SK-N-SH treated with all-trans-retinoic acid at 6 μM for 48 hours (cell line): ENCODE data around the gene CAPN12.

Experiments
- ARNTL ChIP-seq: fragments of 450-650 bp; formaldehyde crosslinking; IDR thresholded peaks from 2 replicates; pipeline ENCODE4 v1.5.0; 2020; ENCODE audit warnings: low read depth, mild to moderate bottlenecking, moderate library complexity, borderline replicate concordance
- CREB5 ChIP-seq: fragments of 250-450 bp; sonication (Bioruptor Pico); IDR thresholded peaks from 2 replicates; pipeline ENCODE4 v1.5.1; 2020; ENCODE audit warnings: low read depth, mild to moderate bottlenecking, moderate library complexity
- CSDC2 ChIP-seq: fragments of 250-450 bp; sonication (Bioruptor Pico); IDR thresholded peaks from 2 replicates; pipeline ENCODE4 v1.5.0; 2020; ENCODE audit warnings: mild to moderate bottlenecking, moderate library complexity
- GLIS3 ChIP-seq: fragments of 250-450 bp; sonication (Bioruptor Pico); IDR thresholded peaks from 2 replicates; pipeline ENCODE4 v1.5.0; 2020; ENCODE audit warnings: mild to moderate bottlenecking, moderate library complexity
- ISL1 ChIP-seq: fragments of 250-450 bp; sonication (Bioruptor Pico); IDR thresholded peaks from 2 replicates; pipeline ENCODE4 v2.1.2; 2022; ENCODE audit warnings: mild to moderate bottlenecking, moderate library complexity
- OSR1 ChIP-seq: fragments of 250-450 bp; sonication (Bioruptor Pico); IDR thresholded peaks from 2 replicates; pipeline ENCODE4 v1.8.0; 2022; ENCODE audit warnings: moderate library complexity, mild to moderate bottlenecking, inconsistent platforms
- RARB ChIP-seq: fragments of 250-450 bp; sonication (Bioruptor Pico); IDR thresholded peaks from 2 replicates; pipeline ENCODE4 v1.8.0; 2021; ENCODE audit warnings: mild to moderate bottlenecking, moderate library complexity
- TCF4 ChIP-seq: fragments of 250-450 bp; sonication (Bioruptor Pico); IDR thresholded peaks from 2 replicates; pipeline ENCODE4 v1.8.0; 2021; ENCODE audit warnings: mild to moderate bottlenecking, moderate library complexity, borderline replicate concordance
- TOX ChIP-seq: fragments of 250-450 bp; sonication (Bioruptor Pico); IDR thresholded peaks from 2 replicates; pipeline ENCODE4 v1.8.0; 2021; ENCODE audit warnings: mild to moderate bottlenecking, moderate library complexity, borderline replicate concordance
- TSHZ2 ChIP-seq: fragments of 250-450 bp; sonication (Bioruptor Pico); IDR thresholded peaks from 2 replicates; pipeline ENCODE4 v1.5.0; 2020; ENCODE audit warnings: mild to moderate bottlenecking, moderate library complexity
- ZFP3 ChIP-seq: fragments of 250-450 bp; sonication (Bioruptor Pico); IDR thresholded peaks from 2 replicates; pipeline ENCODE4 v1.5.0; 2020; ENCODE audit warnings: mild to moderate bottlenecking, moderate library complexity
- TF ChIP-seq, protein P1 (sequence below): fragments of 250-450 bp; sonication (Bioruptor Pico); IDR thresholded peaks from 2 replicates; pipeline ENCODE4 v1.8.0; 2021; ENCODE audit warnings: low read depth, mild to moderate bottlenecking, moderate library complexity, borderline replicate concordance
- TF ChIP-seq, protein P2 (sequence below): fragments of 250-450 bp; sonication (Bioruptor Pico); IDR thresholded peaks from 2 replicates; pipeline ENCODE4 v1.8.0; 2020; ENCODE audit warnings: mild to moderate bottlenecking, moderate library complexity, borderline replicate concordance

DNA sequence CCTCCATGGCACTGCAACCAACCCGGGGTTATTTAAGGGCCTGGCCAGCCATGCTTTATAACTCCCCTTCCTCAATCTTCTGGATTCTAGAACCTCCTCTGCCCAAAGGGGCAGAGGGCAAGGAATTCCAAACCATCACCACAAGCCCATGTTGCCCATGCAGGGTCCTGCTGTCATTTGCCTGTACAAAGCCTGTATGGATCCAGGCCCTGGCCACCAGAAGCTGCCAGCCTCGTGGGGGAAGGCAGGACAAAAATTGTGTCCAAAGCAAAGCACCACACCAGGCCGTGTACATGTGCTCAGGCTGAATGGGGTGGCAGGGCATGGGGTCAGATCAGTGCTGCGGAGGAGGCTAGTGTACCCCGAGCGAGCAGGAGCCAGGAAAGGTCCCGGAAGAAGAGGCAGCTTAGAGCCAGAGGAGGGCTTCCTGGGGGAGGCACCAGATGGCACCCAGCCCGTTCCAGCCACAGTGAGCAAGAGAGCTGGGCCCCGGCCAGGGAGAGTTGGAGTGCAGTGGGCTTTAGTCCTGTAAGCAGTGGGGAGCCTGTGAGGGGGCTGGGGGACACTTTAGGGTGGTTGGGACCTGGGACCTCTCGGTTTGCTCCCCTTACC is 35.8 kb downstream of the CAPN12 start:
- TF ChIP-seq ARNTL (CRISPR knock-in tag), result no peak
- TF ChIP-seq GLIS3 (CRISPR knock-in tag), result no peak
- no peak for TF ChIP-seq OSR1 (CRISPR knock-in tag)
- TF ChIP-seq CREB5 (CRISPR knock-in tag), result no peak
- TF ChIP-seq, protein P1, sequence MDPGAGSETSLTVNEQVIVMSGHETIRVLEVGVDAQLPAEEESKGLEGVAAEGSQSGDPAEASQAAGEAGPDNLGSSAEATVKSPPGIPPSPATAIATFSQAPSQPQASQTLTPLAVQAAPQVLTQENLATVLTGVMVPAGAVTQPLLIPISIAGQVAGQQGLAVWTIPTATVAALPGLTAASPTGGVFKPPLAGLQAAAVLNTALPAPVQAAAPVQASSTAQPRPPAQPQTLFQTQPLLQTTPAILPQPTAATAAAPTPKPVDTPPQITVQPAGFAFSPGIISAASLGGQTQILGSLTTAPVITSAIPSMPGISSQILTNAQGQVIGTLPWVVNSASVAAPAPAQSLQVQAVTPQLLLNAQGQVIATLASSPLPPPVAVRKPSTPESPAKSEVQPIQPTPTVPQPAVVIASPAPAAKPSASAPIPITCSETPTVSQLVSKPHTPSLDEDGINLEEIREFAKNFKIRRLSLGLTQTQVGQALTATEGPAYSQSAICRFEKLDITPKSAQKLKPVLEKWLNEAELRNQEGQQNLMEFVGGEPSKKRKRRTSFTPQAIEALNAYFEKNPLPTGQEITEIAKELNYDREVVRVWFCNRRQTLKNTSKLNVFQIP (CRISPR knock-in tag), result no peak
- TF ChIP-seq, protein P2, sequence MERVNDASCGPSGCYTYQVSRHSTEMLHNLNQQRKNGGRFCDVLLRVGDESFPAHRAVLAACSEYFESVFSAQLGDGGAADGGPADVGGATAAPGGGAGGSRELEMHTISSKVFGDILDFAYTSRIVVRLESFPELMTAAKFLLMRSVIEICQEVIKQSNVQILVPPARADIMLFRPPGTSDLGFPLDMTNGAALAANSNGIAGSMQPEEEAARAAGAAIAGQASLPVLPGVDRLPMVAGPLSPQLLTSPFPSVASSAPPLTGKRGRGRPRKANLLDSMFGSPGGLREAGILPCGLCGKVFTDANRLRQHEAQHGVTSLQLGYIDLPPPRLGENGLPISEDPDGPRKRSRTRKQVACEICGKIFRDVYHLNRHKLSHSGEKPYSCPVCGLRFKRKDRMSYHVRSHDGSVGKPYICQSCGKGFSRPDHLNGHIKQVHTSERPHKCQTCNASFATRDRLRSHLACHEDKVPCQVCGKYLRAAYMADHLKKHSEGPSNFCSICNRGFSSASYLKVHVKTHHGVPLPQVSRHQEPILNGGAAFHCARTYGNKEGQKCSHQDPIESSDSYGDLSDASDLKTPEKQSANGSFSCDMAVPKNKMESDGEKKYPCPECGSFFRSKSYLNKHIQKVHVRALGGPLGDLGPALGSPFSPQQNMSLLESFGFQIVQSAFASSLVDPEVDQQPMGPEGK, result no peak
- TF ChIP-seq CSDC2 (CRISPR knock-in tag), result no peak
- TF ChIP-seq TOX (CRISPR knock-in tag), result no peak
- no peak for TF ChIP-seq ZFP3 (CRISPR knock-in tag)
- no peak for TF ChIP-seq RARB (CRISPR knock-in tag)
- TF ChIP-seq ISL1, result no peak
- TF ChIP-seq TCF4, result no peak
- no peak for TF ChIP-seq TSHZ2 (CRISPR knock-in tag)
